PC-3 (cell line): Measurements from ENCODE around the gene MAMDC4.

Experiments
- CTCF ChIP-seq: fragments of 300-600 bp; sonication (generic); conservative IDR thresholded peaks from 2 replicates; pipeline ENCODE4 v1.5.1; 2017; ENCODE audit warnings: antibody characterized with exemption, low read depth, mild to moderate bottlenecking, low read length
- EZH2 ChIP-seq: fragments of 300-600 bp; sonication (generic); IDR thresholded peaks from one replicate; pipeline ENCODE4 v1.6.1; 2017; ENCODE audit warnings: antibody characterized with exemption, mild to moderate bottlenecking, low read length; ENCODE audit not compliant: unreplicated experiment

- no peak for TF ChIP-seq CTCF
- TF ChIP-seq EZH2: no peak
Observed at GRCh38 chr9:136881691-136882108, 29.6 kb downstream of the MAMDC4 start.
